ENCODE results near the gene RGS3.

RGS3 gene

GRCh38 chr9:113475031-113475430 is 11.5 kb downstream of the RGS3 start:
- no peak overlapping the region for H3K27ac Mint-ChIP-seq
- H3K27me3 Mint-ChIP-seq (ENCODE audit: low read depth): peaks cover 22% of the 10 kb centered on the region
- no peaks in the 10 kb centered on the region for H3K36me3 Mint-ChIP-seq (ENCODE audit: low read depth)
- no peak overlapping the region for H3K4me3 Mint-ChIP-seq
- H3K9me3 Mint-ChIP-seq: no peaks in the 10 kb centered on the region
- peaks cover 11% of the 10 kb centered on the region for H3K4me1 Mint-ChIP-seq (ENCODE audit: low read depth)

- H3K4me3 Mint-ChIP-seq: no peak overlapping the region
- H3K9me3 Mint-ChIP-seq: no peaks in the 10 kb centered on the region
- H3K27ac Mint-ChIP-seq: no peak overlapping the region
- no peaks in the 10 kb centered on the region for H3K36me3 Mint-ChIP-seq (ENCODE audit: low read depth)
- H3K4me1 Mint-ChIP-seq (ENCODE audit: low read depth): peaks cover 11% of the 10 kb centered on the region
- peaks cover 22% of the 10 kb centered on the region for H3K27me3 Mint-ChIP-seq (ENCODE audit: low read depth)
Observed at GRCh38 chr9:113475992-113476391, 12.5 kb downstream of the RGS3 start.

GRCh38 chr9:113476511-113476916 is 13.0 kb downstream of the RGS3 start:
- Mint-ChIP-seq H3K4me3 (no peak overlapping the region), H3K27ac (no peak overlapping the region), H3K9me3 (no peaks in the 10 kb centered on the region), H3K4me1 (ENCODE audit: low read depth) (peaks cover 11% of the 10 kb centered on the region), H3K27me3 (ENCODE audit: low read depth) (peaks cover 17% of the 10 kb centered on the region), H3K36me3 (ENCODE audit: low read depth) (no peaks in the 10 kb centered on the region)

- no peaks in the 10 kb centered on the region for H3K9me3 Mint-ChIP-seq
- peaks cover 11% of the 10 kb centered on the region for H3K4me1 Mint-ChIP-seq (ENCODE audit: low read depth)
- H3K36me3 Mint-ChIP-seq (ENCODE audit: low read depth): no peaks in the 10 kb centered on the region
- H3K27me3 Mint-ChIP-seq (ENCODE audit: low read depth): peaks cover 13% of the 10 kb centered on the region
- no peak overlapping the region for H3K27ac Mint-ChIP-seq
- no peak overlapping the region for H3K4me3 Mint-ChIP-seq
Observed at GRCh38 chr9:113477058-113477457, 13.5 kb downstream of the RGS3 start.

- H3K4me3 Mint-ChIP-seq: no peak overlapping the region
- no peaks in the 10 kb centered on the region for H3K36me3 Mint-ChIP-seq (ENCODE audit: low read depth)
- peaks cover 11% of the 10 kb centered on the region for H3K4me1 Mint-ChIP-seq (ENCODE audit: low read depth)
- H3K27ac Mint-ChIP-seq: no peak overlapping the region
- no peaks in the 10 kb centered on the region for H3K9me3 Mint-ChIP-seq
- H3K27me3 Mint-ChIP-seq (ENCODE audit: low read depth): peaks cover 13% of the 10 kb centered on the region
Observed at GRCh38 chr9:113477661-113478060, 14.1 kb downstream of the RGS3 start.

GRCh38 chr9:113479174-113479621 is 15.7 kb downstream of the RGS3 start:
- no peak overlapping the region for H3K4me3 Mint-ChIP-seq
- peaks cover 11% of the 10 kb centered on the region for H3K4me1 Mint-ChIP-seq (ENCODE audit: low read depth)
- H3K9me3 Mint-ChIP-seq: no peaks in the 10 kb centered on the region
- peaks cover 10% of the 10 kb centered on the region for H3K27me3 Mint-ChIP-seq (ENCODE audit: low read depth)
- H3K27ac Mint-ChIP-seq: no peak overlapping the region
- no peaks in the 10 kb centered on the region for H3K36me3 Mint-ChIP-seq (ENCODE audit: low read depth)

- H3K27me3 Mint-ChIP-seq (ENCODE audit: low read depth): peaks cover 10% of the 10 kb centered on the region
- peaks cover 8% of the 10 kb centered on the region for H3K4me1 Mint-ChIP-seq (ENCODE audit: low read depth)
- no peak overlapping the region for H3K4me3 Mint-ChIP-seq
- no peak overlapping the region for H3K27ac Mint-ChIP-seq
- H3K9me3 Mint-ChIP-seq: no peaks in the 10 kb centered on the region
- H3K36me3 Mint-ChIP-seq (ENCODE audit: low read depth): no peaks in the 10 kb centered on the region
Observed at GRCh38 chr9:113480612-113481011, 17.1 kb downstream of the RGS3 start.

GRCh38 chr9:113481176-113481787 is 17.8 kb downstream of the RGS3 start:
- peaks cover 10% of the 10 kb centered on the region for H3K27me3 Mint-ChIP-seq (ENCODE audit: low read depth)
- H3K4me3 Mint-ChIP-seq: no peak overlapping the region
- no peaks in the 10 kb centered on the region for H3K36me3 Mint-ChIP-seq (ENCODE audit: low read depth)
- H3K27ac Mint-ChIP-seq: no peak overlapping the region
- H3K4me1 Mint-ChIP-seq (ENCODE audit: low read depth): peaks cover 8% of the 10 kb centered on the region
- H3K9me3 Mint-ChIP-seq: no peaks in the 10 kb centered on the region

GRCh38 chr9:113482341-113482740 is 18.8 kb downstream of the RGS3 start:
- Mint-ChIP-seq H3K36me3 (ENCODE audit: low read depth) (no peaks in the 10 kb centered on the region), H3K4me3 (no peak overlapping the region), H3K27ac (no peak overlapping the region), H3K27me3 (ENCODE audit: low read depth) (peaks cover 10% of the 10 kb centered on the region), H3K9me3 (no peaks in the 10 kb centered on the region), H3K4me1 (ENCODE audit: low read depth) (peaks cover 8% of the 10 kb centered on the region)

GRCh38 chr9:113482991-113483675 is 19.6 kb downstream of the RGS3 start:
- Mint-ChIP-seq H3K27ac (no peak overlapping the region), H3K36me3 (ENCODE audit: low read depth) (no peaks in the 10 kb centered on the region), H3K27me3 (ENCODE audit: low read depth) (peaks cover 8% of the 10 kb centered on the region), H3K4me1 (ENCODE audit: low read depth) (peaks cover 8% of the 10 kb centered on the region), H3K4me3 (no peak overlapping the region), H3K9me3 (no peaks in the 10 kb centered on the region)

GRCh38 chr9:113483676-113484257 is 20.2 kb downstream of the RGS3 start:
- Mint-ChIP-seq H3K4me3 (no peak overlapping the region), H3K4me1 (ENCODE audit: low read depth) (peaks cover 7% of the 10 kb centered on the region), H3K27ac (no peak overlapping the region), H3K27me3 (ENCODE audit: low read depth) (peaks cover 4% of the 10 kb centered on the region), H3K9me3 (no peaks in the 10 kb centered on the region), H3K36me3 (ENCODE audit: low read depth) (no peaks in the 10 kb centered on the region)

GRCh38 chr9:113484258-113484730 is 20.8 kb downstream of the RGS3 start:
- no peaks in the 10 kb centered on the region for H3K36me3 Mint-ChIP-seq (ENCODE audit: low read depth)

GRCh38 chr9:113485761-113486115 is 22.2 kb downstream of the RGS3 start:
- Mint-ChIP-seq H3K36me3 (ENCODE audit: low read depth) (no peaks in the 10 kb centered on the region), H3K4me3 (no peak overlapping the region), H3K9me3 (no peaks in the 10 kb centered on the region), H3K27me3 (ENCODE audit: low read depth) (no peaks in the 10 kb centered on the region), H3K27ac (no peak overlapping the region), H3K4me1 (ENCODE audit: low read depth) (no peaks in the 10 kb centered on the region)

More at GRCh38 chr9:113484258-113484730, 20.8 kb downstream of the RGS3 start:
- H3K27ac Mint-ChIP-seq: no peak overlapping the region
- H3K4me1 Mint-ChIP-seq (ENCODE audit: low read depth): peaks cover 3% of the 10 kb centered on the region
- H3K9me3 Mint-ChIP-seq: no peaks in the 10 kb centered on the region
- H3K27me3 Mint-ChIP-seq (ENCODE audit: low read depth): no peaks in the 10 kb centered on the region
- H3K4me3 Mint-ChIP-seq: no peak overlapping the region

- no peaks in the 10 kb centered on the region for H3K4me1 Mint-ChIP-seq (ENCODE audit: low read depth)
- no peaks in the 10 kb centered on the region for H3K9me3 Mint-ChIP-seq
- H3K27me3 Mint-ChIP-seq (ENCODE audit: low read depth): no peaks in the 10 kb centered on the region
- no peaks in the 10 kb centered on the region for H3K36me3 Mint-ChIP-seq (ENCODE audit: low read depth)
- H3K4me3 Mint-ChIP-seq: no peak overlapping the region
- H3K27ac Mint-ChIP-seq: no peak overlapping the region
Observed at GRCh38 chr9:113486327-113486726, 22.8 kb downstream of the RGS3 start.

- Mint-ChIP-seq H3K27ac (no peak overlapping the region), H3K36me3 (ENCODE audit: low read depth) (no peaks in the 10 kb centered on the region)
Observed at GRCh38 chr9:113488071-113488470, 24.5 kb downstream of the RGS3 start.

More at GRCh38 chr9:113488071-113488470, 24.5 kb downstream of the RGS3 start:
- H3K4me3 Mint-ChIP-seq: no peak overlapping the region
- H3K9me3 Mint-ChIP-seq: no peaks in the 10 kb centered on the region
- no peaks in the 10 kb centered on the region for H3K4me1 Mint-ChIP-seq (ENCODE audit: low read depth)
- H3K27me3 Mint-ChIP-seq (ENCODE audit: low read depth): no peaks in the 10 kb centered on the region

Data from T-helper 1 cell treated with Interleukin-12 subunit alpha and Interleukin-12 subunit beta and Interleukin-4 antibody, amounts not matched to agents 30 μg/mL and 1 μg/mL, for 36 hours (primary cell).